ENCODE results near the gene RBBP4.
"Not testable (repeated sequence)": the region's sequence is repeated elsewhere in the genome, so short reads cannot be mapped to it uniquely, and the experiment has no call there.

Gene RBBP4

GRCh38 chr1:32693455-32694174 lies 42.6 kb downstream of the RBBP4 start:
- Histone ChIP-seq H3K4me1 (ENCODE audit: control insufficient read depth in 1 of 2, insufficient read depth in 1 of 2, low read depth in 1 of 2, low read length in 1 of 2) (no peaks in the 10 kb centered on the region), H3K27ac (no peak overlapping the region), H3K9me3 (no peaks in the 10 kb centered on the region), H3K4me3 (ENCODE audit: low read depth in 1 of 2, low read length in 1 of 2) (no peak overlapping the region), H3K27me3 (no peaks in the 10 kb centered on the region), H3K36me3 (no peaks in the 10 kb centered on the region)
- no peak for TF ChIP-seq CTCF (IDR thresholded peaks at IDR 0.05)

DNA sequence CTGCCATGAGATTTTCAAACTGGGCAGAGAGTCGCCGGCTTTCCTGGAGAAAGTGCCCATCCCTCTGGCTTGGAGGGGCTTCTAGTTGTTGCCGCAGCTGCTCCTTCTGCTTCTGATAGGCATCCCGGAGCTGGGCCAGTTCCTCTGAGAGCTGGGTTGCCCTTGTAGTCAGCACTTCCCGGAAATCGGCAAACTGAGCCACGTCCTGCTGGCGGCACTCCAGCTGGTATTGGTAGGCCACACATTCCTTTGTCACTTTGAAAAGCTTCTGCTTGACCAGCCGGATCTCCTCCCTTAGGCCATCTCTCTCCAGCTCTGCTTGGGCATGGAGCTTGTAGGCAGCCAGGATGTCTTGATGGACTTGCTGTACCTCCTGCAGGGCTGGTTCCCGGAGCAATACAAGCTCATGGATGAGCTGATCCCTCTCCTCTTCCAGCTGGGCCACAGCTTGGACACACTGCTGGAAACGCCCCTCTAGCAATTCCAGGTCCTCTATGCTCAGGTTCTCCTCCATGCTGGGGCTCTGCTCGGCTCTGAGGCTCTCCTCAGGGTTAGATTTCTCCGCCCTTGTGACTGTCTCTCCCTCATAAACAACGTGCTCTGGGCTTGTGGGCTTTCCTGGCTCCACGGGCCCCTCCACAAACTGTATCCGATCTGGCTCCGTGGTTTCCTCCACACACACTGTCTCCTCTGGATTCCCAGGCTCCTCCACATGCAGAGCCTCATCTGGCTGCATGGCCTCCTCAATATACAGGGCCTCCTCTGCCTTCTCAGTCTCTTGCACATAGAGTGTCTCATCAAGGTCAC lies 44.3 kb downstream of the RBBP4 start:
- no peak for TF ChIP-seq CTCF (IDR thresholded peaks at IDR 0.05)
- H3K9me3 ChIP-seq = no peaks in the 10 kb centered on the region
- H3K27me3 ChIP-seq = peaks cover 11% of the 10 kb centered on the region
- H3K36me3 ChIP-seq = no peaks in the 10 kb centered on the region
- no peak overlapping the region for H3K4me3 ChIP-seq (ENCODE audit: low read depth in 1 of 2, low read length in 1 of 2)
- H3K27ac ChIP-seq = no peak overlapping the region
- H3K4me1 ChIP-seq (ENCODE audit: control insufficient read depth in 1 of 2, insufficient read depth in 1 of 2, low read depth in 1 of 2, low read length in 1 of 2) = no peaks in the 10 kb centered on the region

DNA sequence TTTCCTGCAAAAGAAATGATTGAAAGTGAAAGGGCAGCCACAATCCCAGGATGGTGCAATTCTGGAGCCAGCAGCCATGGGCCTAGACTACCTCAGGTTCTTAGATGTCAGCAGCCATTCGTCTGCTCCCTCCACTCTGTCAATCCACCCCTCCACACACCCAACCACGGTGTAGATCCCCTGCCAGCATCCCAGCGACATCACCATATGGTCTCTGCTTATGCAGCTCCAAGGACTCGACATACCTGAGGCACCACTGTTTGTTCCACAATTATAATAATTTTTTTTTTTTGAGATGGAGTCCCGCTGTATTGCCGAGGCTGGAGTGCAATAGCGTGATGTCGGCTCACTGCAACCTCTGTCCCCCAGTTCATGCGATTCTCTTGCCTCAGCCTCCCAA lies 45.0 kb downstream of the RBBP4 start:
- H3K4me1 ChIP-seq (ENCODE audit: control insufficient read depth in 1 of 2, insufficient read depth in 1 of 2, low read depth in 1 of 2, low read length in 1 of 2) = no peaks in the 10 kb centered on the region
- no peaks in the 10 kb centered on the region for H3K9me3 ChIP-seq
- no peak overlapping the region for H3K27ac ChIP-seq
- H3K27me3 ChIP-seq = peaks cover 18% of the 10 kb centered on the region
- no peaks in the 10 kb centered on the region for H3K36me3 ChIP-seq
- TF ChIP-seq CTCF (IDR thresholded peaks at IDR 0.05) = no peak
- no peak overlapping the region for H3K4me3 ChIP-seq (ENCODE audit: low read depth in 1 of 2, low read length in 1 of 2)

GRCh38 chr1:32696996-32697395 lies 46.0 kb downstream of the RBBP4 start:
- not testable (repeated sequence) for H3K4me3 ChIP-seq (ENCODE audit: low read depth in 1 of 2, low read length in 1 of 2); H3K27ac ChIP-seq; H3K4me1 ChIP-seq (ENCODE audit: control insufficient read depth in 1 of 2, insufficient read depth in 1 of 2, low read depth in 1 of 2, low read length in 1 of 2); H3K9me3 ChIP-seq; H3K36me3 ChIP-seq
- peaks cover 27% of the 10 kb centered on the region for H3K27me3 ChIP-seq

- H3K4me1 ChIP-seq (ENCODE audit: control insufficient read depth in 1 of 2, insufficient read depth in 1 of 2, low read depth in 1 of 2, low read length in 1 of 2) = peaks cover 0 to 7% of the 10 kb centered on the region in 2 experiments
- H3K27me3 ChIP-seq = peaks cover 72% of the 10 kb centered on the region
- no peaks in the 10 kb centered on the region for H3K9me3 ChIP-seq
- no peak for TF ChIP-seq CTCF (IDR thresholded peaks at IDR 0.05)
- no peak overlapping the region for H3K4me3 ChIP-seq (ENCODE audit: low read depth in 1 of 2, low read length in 1 of 2)
- H3K27ac ChIP-seq = no peak overlapping the region
- H3K36me3 ChIP-seq = no peaks in the 10 kb centered on the region
Observed at GRCh38 chr1:32701421-32701911, 50.5 kb downstream of the RBBP4 start.

Data from neutrophil (primary cell).